Measurements from ENCODE around the gene LDHAL6B. TPM values are rescaled to one million over a fixed set of nuclear protein-coding genes. Genes with fewer than 3 reads are reported as not detected.

LDHAL6B gene
- total RNA-seq, 1 donor from 2014 or later, result not detected

DNA sequence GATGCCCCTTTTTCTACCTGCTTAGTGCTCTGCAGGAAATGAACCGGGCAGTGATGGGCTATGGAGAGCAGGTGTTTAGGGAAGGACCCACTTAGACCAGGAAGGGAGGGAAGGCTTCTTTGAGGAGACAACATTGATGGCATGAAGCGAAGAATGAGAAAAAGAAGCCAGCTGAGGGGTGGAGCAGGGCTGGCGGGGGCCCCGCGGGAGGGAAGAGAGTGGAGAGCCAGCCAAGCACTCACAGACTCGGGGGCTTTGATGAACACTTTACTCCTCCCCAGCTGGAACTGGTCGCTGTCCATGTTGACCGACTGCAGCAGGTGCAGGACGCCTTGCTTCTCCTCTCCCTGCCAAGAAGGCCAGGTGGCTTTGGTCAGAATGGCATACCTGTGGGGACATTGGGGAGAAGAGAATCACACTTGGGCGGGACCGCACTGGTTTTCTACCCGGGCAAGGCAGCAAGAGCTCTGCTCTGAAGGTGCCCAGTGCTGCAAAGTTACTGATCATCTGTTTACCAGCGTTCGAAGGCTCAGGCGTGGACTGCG is 28.4 kb upstream of the LDHAL6B start:
- DNase-seq, result no peak

DNA sequence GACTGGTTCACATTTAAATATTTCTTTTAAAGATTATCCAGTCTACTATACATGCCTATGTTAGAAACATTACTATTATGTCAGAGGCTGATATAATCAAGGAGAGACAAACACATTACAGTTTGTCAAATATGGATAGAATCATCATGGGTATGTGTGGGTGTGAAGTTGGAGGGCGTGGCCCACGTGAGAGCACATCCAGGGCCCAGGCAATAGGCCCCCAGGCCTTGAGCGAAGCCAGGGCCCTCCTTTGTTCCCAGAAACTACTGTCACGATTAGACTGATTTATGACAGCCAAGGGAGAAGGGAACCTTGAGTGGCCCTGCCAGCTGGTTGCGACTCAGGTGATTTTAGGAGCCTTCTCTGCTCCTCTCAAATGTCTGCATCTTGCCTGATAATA is 26.9 kb upstream of the LDHAL6B start:
- no peak for DNase-seq

- DNase-seq, result peak; percentile 28
Measured at GRCh38 chr15:59180945-59181600, 25.6 kb upstream of the LDHAL6B start.

DNA sequence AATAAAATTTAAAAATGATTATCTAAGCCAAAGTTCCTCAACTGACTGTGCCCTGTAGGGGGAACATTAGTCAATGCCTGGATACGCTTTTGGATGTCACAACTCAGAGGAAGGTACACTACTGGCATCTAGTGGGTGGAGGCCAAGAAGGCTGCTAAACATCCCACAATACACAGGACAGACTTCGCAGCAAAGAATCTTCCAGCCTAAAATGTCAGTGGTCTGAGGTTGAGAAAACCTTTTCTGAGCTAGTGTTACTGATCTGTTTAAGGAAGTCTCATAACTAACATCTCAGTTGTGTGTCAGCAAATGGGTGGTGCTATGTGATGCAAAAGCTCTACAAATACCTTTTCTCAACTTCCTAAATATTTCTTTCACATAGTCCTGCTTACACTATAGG is 20.9 kb upstream of the LDHAL6B start:
- DNase-seq, result no peak

- no peak for DNase-seq
Measured at GRCh38 chr15:59186501-59186900, 20.1 kb upstream of the LDHAL6B start.

DNA sequence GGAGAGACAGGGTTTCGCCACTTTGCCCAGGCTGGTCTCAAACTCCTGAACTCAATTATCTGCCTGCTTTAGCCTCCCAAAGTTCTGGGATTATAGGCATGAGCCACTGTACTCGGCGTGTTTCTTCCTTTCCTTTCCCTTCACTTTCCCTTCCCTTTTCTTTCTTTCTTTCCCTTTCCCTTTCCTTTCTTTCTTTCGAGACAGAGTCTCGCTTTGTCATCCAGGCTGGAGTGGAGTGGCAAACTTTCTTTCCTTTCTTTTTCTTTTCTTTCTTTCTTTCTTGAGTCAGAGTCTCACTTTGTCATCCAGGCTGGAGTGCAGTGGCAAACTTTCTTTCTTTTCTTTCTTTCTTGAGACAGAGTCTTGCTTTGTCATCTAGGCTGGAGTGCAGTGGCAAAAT is 17.4 kb upstream of the LDHAL6B start:
- DNase-seq, result no peak

GRCh38 chr15:59190291-59190690 is 16.4 kb upstream of the LDHAL6B start:
- DNase-seq, result no peak

DNA sequence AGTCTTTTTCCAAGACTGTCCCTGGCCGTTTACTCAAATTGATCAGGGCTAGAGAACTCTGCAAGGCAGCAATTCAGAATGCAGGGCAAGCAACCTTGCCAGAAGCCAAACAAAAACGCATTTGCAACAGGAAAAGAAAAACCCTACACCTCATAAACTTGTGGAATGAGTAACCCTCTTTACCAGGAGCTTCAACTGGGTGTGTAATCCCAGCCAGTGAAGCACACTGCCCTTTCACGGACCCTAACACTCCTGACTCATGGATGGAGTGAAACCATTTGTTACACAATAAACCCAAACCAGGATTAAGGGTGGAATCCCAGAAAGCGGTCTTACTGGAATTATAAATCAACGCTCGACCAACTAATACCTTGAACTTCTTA is 14.8 kb upstream of the LDHAL6B start:
- DNase-seq, result peak; percentile 70

DNA sequence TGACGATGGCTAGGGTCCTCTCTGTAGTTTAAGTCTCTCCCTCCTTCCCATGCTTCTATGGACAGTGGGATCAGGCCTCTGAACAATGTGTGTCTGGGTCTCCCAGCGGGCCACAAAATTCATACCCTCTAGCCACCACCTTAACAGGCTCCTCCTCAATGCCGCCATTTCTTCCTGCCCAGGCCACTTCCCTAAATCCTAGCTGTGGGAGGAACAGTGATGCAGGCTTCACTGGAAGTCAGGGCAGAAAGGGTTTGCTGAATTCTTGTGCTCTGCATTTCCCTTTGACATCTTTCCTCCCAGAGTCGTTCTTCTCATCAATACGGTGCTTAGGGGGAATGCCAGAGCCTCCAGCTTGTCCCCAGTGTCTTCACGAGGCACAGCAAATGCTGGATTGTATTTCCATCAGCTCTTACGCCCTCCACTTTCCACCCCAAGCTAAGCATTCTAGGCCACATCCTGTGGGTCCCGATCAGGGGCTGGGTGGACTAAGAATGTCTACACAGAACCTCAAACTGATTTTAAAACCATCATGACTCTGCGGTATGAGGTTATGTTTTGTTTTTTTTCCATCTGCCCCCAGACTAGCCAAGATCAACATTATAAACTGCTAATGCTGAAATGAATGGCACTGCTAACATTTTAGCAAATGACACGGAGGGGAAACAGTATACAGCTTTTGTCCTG is 11.9 kb upstream of the LDHAL6B start:
- no peak for DNase-seq

DNA sequence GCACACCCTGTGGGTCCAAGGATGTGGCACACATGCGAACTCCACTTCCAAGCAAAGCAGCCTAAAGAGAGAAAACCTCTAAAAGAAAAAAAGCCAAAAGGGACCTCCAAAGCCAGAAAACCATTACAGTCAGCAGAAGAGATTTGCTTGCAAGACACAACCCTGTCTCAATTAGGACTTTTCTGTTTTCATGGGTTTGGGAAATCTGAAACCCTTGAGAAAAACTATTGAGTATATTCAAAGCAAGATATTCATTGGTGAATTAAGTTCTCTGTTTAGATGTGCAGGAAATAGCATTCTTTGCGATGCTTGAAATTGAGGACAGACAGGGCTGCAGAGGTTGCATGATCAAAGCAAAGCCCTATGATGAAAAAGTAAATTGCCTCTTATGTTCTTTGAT is 10.2 kb upstream of the LDHAL6B start:
- DNase-seq, result no peak

GRCh38 chr15:59197454-59197853 is 9.2 kb upstream of the LDHAL6B start:
- DNase-seq, result no peak

DNA sequence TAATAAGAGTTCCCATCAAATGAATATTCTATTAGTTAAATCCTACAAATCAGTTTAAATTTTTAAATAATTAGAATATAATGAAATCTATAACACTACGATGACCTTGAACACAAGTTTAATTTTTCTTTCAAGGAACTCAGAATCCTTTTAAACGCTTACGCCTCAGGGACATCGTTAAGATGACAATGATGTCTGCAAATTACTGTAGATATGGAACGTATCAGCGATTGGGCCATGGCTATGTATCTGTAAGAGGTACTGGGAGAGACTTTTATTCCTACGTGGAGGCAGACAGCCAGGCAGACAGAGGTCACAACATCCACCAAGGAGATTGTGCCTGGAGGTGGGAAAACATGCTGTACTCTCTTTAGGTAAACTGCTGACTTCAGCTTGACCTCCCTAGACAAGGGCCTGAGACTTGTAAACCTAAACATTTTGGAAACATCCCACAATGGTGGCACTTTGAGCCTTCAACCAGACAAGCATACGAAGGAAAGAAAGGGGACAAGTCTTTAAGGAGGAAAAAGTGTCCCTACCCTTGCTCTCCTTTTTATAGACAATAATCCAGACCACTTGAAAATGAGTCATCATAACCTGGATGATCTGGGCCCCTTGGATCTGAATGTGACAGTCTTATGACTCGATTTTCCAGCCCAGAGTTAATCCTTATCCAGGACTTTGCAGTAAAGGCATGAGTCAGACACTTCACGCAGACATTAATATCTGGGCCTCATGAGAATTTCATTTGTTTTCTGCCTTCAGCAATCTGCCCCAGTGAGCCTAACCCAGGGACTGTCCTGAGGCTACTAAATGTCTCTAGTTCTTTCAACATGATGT is 6.8 kb upstream of the LDHAL6B start:
- DNase-seq, result peak; percentile 63

DNA sequence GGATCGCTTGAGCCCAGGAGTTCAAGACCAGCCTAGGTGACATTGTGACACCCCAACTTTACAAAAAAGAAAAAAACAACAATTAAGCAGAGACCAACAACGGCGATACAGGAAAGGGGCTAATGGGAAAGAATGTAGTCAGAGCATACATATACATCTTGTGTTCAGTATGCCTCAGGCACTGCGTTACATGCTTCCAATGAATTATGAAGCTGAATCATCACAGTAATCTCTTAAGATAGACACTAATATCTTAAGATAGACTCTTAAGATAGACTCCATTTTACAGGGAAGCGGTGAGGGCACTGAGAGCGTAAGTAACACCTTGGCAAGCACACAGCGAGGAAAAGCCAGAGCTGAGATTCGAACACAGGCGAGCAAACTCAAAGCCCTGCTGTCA is 6.1 kb upstream of the LDHAL6B start:
- DNase-seq, result no peak

DNA sequence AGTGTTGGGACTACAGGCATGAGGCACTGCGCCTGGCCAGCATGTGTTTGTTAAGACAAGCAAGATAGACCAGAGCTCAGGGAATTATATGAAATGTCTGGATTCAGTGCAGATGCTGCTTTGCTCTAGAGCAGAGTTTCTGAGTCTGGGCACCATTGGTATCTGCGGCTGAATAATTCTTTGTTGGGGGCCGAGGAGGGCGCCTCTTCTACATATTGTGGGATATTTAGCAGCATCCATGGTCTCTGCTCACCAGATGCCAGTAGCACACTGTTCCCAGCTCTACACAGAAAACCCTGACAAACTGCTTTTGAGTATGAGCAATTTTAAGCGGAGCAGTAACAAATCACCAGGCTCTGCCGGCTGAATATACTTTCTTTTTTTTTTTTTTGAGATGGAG is 3.6 kb upstream of the LDHAL6B start:
- no peak for DNase-seq

DNA sequence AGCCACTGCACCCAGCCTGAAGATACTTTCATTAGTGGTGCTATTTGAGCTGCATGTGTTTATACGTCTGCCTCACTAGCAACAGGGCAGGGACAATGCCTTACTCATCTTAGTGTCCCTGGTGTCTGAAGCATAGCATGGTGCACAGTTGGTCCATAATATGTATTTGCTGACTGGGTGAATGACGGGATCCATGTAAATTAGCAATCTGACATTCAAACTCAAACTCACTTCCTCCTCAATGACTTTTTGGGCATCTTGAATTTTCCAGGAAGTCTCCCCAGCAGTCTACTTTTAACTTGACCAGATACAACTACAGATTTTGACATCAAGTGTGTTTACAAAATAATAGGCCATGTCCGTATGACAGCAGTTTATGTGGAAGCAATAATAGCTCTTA is 3.0 kb upstream of the LDHAL6B start:
- no peak for DNase-seq

DNA sequence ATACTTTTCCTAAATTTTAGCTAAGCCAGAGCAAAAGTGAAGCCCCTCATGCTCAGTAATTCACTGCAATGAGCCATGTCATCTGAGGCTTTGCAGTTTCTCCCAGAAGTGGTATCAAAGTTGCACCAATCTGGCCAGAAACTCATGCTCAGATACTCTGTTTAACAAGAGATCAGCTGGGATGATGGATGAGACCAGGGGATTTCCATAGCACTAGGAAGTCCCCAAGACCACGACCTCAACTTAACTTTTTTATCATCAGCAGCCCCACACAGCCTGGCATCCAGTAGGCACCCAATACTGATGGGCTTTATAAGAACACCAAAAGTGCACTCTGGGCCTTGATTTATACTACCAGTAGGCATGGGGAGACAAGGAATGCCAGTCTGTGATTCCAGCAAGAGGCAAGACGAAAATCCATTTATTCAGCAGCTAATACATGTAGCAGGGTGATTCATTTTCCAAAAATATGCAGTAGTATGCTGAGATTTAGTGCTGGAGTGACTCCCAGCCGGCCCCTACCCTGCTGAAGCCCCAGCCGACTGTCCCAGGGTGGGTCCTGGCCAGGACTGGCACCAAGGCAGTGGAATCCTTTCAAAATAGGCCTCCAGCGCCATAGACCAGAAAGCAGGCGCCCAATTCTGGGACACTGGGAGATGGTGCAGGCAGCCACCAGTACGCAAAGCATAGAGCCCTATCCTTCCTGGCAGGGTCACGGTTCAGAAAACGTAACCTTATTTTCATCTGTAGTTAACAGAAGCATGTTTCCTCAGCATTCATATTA is 612 bp upstream of the LDHAL6B start:
- DNase-seq, result no peak

DNA sequence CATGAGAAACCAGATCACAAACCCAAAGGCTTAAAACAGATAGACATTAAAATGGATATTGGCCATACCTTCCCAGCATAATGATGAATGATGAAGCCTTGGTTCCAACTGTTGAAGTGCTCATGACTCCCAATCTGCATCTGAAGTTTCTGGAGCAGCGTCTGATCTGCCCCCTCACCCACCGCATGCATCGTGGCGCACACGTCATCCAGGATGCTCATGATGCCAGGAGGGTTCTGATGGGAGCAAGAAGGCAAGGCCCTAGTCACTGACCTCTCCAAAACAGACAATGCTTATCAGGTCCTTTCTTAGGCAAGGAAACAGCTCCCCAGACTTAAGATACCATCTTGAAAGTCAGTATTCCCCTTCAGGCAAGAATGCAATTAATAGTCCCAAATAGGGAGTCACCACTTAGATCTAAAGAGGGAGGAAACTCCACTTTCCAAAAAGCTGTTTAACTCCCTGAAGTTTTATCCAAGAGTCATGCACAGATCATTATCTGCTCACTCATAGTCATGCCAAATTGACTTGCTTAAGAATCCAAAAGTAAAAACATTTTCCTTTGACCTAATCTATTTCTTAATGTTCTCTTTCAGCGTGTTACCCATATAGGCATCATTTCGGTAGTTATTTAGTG is 2.1 kb downstream of the LDHAL6B start:
- no peak for DNase-seq

DNA sequence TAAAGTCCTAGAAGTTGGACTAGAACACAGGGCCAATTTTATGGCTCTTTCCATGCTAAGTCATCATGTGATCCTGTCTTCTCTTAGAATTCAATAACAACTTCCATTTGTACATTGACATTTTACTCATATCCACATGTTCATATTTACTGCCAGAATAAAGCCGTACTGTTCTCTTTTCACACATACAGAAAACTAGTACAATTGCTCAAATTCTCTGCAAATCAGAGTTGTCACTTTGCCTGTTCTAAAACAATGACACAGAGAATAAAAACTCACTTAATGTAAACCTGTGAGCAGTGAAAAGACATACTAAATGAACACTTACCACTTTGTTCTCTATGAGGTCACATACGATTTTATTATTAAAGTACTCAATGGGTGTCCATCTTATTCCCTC is 3.5 kb downstream of the LDHAL6B start:
- no peak for DNase-seq

GRCh38 chr15:59216911-59217310 is 10.3 kb downstream of the LDHAL6B start:
- no peak for DNase-seq

- peak; percentile 93 for DNase-seq
Measured at GRCh38 chr15:59217876-59218498, 11.3 kb downstream of the LDHAL6B start.

DNA sequence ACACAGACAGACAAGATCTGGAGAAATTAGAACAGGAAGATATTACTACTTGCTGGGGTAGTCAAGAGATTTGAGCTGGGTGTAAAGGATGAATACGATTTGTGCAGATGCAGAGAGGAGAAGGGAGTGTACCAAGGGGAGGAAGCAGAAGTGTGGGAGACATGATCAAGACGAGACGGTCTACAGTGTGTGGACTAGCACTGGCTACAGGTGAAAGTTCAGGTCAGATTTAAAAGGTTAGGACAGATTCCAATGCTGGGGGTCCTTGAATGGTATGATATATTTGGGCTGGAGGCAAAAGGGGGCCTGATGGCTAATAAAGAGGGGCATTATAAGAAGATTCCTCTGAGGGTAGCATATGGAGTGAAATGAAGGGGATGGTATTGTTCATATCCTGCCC is 12.1 kb downstream of the LDHAL6B start:
- DNase-seq, result peak; percentile 31
